ENCODE data around the gene SPDYE6.
"Not testable (repeated sequence)": the region's sequence is repeated elsewhere in the genome, so short reads cannot be mapped to it uniquely, and the experiment has no call there.

DNA sequence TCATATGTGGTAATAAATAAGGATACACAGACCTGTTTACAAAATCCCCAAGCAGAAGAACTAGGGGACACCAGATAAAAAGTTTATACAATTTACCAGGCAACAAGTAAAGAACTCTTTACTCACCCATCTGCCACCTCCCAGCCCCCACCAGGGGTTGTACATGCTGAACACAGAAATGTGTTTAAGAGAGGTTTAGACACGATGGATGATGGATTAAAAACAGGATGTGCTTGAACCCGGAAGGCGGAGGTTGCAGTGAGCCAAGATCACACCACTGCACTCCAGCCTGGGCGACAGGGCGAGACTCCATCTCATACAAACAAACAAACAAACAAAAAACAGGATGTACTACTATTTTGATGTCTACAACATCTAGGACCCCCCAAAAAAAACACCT lies 27.4 kb downstream of the SPDYE6 start:
- TF ChIP-seq, protein P1, sequence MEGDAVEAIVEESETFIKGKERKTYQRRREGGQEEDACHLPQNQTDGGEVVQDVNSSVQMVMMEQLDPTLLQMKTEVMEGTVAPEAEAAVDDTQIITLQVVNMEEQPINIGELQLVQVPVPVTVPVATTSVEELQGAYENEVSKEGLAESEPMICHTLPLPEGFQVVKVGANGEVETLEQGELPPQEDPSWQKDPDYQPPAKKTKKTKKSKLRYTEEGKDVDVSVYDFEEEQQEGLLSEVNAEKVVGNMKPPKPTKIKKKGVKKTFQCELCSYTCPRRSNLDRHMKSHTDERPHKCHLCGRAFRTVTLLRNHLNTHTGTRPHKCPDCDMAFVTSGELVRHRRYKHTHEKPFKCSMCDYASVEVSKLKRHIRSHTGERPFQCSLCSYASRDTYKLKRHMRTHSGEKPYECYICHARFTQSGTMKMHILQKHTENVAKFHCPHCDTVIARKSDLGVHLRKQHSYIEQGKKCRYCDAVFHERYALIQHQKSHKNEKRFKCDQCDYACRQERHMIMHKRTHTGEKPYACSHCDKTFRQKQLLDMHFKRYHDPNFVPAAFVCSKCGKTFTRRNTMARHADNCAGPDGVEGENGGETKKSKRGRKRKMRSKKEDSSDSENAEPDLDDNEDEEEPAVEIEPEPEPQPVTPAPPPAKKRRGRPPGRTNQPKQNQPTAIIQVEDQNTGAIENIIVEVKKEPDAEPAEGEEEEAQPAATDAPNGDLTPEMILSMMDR (IDR thresholded peaks at IDR 0.05): not testable (repeated sequence)
- not testable (repeated sequence) for TF ChIP-seq ZFX (IDR thresholded peaks at IDR 0.05; ENCODE audit: borderline replicate concordance)

Data from 22Rv1 (cell line).